Peyer's patch (tissue), 4 donors: ENCODE measurements around the gene SH2D7. TPM values are rescaled to one million over a fixed set of nuclear protein-coding genes. Genes with fewer than 3 reads are reported as not detected.

ENCODE experiments used
- DNase-seq, 3 donors: peaks; one replicate each; pipeline ENCODE4 v3.0.0-alpha.2; 2017 to 2019
- H3K27ac ChIP-seq, 4 donors: fragments of 200-600 bp; sonication (generic); one replicate each; pipeline ENCODE4 v1.5.1; 2016 to 2019
- H3K27me3 ChIP-seq, 2 donors: fragments of 200-600 bp; sonication (generic); one replicate each; pipeline ENCODE4 v1.5.1; 2019
- H3K36me3 ChIP-seq, 3 donors: fragments of 200-600 bp; sonication (generic); one replicate each; pipeline ENCODE4 v1.5.1; 2016 to 2019
- H3K4me1 ChIP-seq, 4 donors: fragments of 200-600 bp; sonication (generic); one replicate each; pipeline ENCODE4 v1.5.1; 2016 to 2019
- H3K4me3 ChIP-seq, 4 donors: fragments of 200-600 bp; sonication (generic); 1 replicate in 3 of 4; 2 replicates in 1 of 4; pipeline ENCODE4 v1.5.1; 2016 to 2019; ENCODE audit warnings: mild to moderate bottlenecking in 1 of 4
- H3K9me3 ChIP-seq, 4 donors: fragments of 200-600 bp; sonication (generic); one replicate each; pipeline ENCODE4 v1.5.1; 2016 to 2019; ENCODE audit warnings: mild to moderate bottlenecking in 1 of 4
- POLR2A ChIP-seq, 2 donors: fragments of 450-650 bp; IDR thresholded peaks; one replicate each; pipeline ENCODE4 v1.5.1; 2017; ENCODE audit warnings: antibody characterized with exemption in 2 of 2, mild to moderate bottlenecking in 2 of 2, moderate library complexity in 2 of 2
- total RNA-seq, 4 donors: library from RNA; depleted of rRNA; stranded (reverse); fragments of >200 nt; gene quantifications; one replicate each; pipeline ENCODE4 v1.1.0, GENCODE V29; 2016
- TF ChIP-seq, protein P1 (sequence below), 6 experiments: fragments of 450-650 bp in 4 of 6; fragments of 200-600 bp in 2 of 6; sonication (generic) in 1 of 6; IDR thresholded peaks; one replicate each; pipeline ENCODE4 v1.5.1; 2017 to 2019; ENCODE audit warnings: antibody characterized with exemption in 6 of 6, mild to moderate bottlenecking in 3 of 6, moderate library complexity in 1 of 6

The SH2D7 gene
- total RNA-seq, 4 donors from 2014 or later = 3.3 to 7.7 (median 4.6) TPM

GRCh38 chr15:78082106-78082742, 10.1 kb upstream of the SH2D7 start:
- H3K4me1 ChIP-seq = peaks cover 0 to 28% (median 1%) of the 10 kb centered on the region in 4 donors
- peak in 2 of 3 donors; percentile 46 for DNase-seq
- H3K27ac ChIP-seq = peak overlapping the region; percentile 17 to 46 (median 28)
- H3K36me3 ChIP-seq = no peaks in the 10 kb centered on the region
- H3K9me3 ChIP-seq = no peaks in the 10 kb centered on the region
- no peak for TF ChIP-seq POLR2A (IDR thresholded peaks at IDR 0.05)
- TF ChIP-seq, protein P1, sequence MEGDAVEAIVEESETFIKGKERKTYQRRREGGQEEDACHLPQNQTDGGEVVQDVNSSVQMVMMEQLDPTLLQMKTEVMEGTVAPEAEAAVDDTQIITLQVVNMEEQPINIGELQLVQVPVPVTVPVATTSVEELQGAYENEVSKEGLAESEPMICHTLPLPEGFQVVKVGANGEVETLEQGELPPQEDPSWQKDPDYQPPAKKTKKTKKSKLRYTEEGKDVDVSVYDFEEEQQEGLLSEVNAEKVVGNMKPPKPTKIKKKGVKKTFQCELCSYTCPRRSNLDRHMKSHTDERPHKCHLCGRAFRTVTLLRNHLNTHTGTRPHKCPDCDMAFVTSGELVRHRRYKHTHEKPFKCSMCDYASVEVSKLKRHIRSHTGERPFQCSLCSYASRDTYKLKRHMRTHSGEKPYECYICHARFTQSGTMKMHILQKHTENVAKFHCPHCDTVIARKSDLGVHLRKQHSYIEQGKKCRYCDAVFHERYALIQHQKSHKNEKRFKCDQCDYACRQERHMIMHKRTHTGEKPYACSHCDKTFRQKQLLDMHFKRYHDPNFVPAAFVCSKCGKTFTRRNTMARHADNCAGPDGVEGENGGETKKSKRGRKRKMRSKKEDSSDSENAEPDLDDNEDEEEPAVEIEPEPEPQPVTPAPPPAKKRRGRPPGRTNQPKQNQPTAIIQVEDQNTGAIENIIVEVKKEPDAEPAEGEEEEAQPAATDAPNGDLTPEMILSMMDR (IDR thresholded peaks at IDR 0.05) = no peak
- no peak overlapping the region for H3K4me3 ChIP-seq
- H3K27me3 ChIP-seq = no peaks in the 10 kb centered on the region

DNA sequence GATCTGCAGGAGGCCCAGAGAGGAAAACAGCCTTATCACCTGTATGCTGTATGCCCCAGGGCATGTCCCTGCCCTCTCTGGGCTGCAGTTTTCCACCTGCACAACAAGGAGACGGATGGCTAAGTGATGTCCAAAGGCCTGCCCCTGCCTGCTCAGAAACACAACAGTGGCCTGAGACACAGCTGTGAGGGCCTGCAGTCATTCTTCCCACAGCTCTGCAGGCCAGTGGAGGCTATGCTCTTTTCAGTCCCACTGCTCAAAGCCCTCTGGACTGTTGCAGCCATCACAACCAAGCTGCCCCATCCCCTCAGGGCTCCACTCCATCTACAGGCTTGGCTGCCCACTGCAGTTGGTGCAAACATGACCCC, 9.6 kb upstream of the SH2D7 start:
- Histone ChIP-seq H3K9me3 (no peaks in the 10 kb centered on the region), H3K4me3 (no peak overlapping the region), H3K4me1 (peaks cover 0 to 27% (median under 1%) of the 10 kb centered on the region in 4 donors), H3K27ac (peak overlapping the region in 3 of 4 donors; percentile 17 to 46 (median 38)), H3K36me3 (no peaks in the 10 kb centered on the region), H3K27me3 (no peaks in the 10 kb centered on the region)
- no peak for TF ChIP-seq POLR2A (IDR thresholded peaks at IDR 0.05)
- TF ChIP-seq, protein P1 (IDR thresholded peaks at IDR 0.05) = no peak
- peak in 1 of 3 donors; percentile 39 for DNase-seq

GRCh38 chr15:78083186-78083585, 9.2 kb upstream of the SH2D7 start:
- TF ChIP-seq, protein P1 (IDR thresholded peaks at IDR 0.05) = no peak
- TF ChIP-seq POLR2A (IDR thresholded peaks at IDR 0.05) = no peak
- no peaks in the 10 kb centered on the region for H3K27me3 ChIP-seq
- peak overlapping the region in 2 of 4 donors; percentile 38 to 46 for H3K27ac ChIP-seq
- H3K36me3 ChIP-seq = no peaks in the 10 kb centered on the region
- peaks cover 0 to 26% (median 0%) of the 10 kb centered on the region in 4 donors for H3K4me1 ChIP-seq
- H3K4me3 ChIP-seq = no peak overlapping the region
- no peaks in the 10 kb centered on the region for H3K9me3 ChIP-seq
- DNase-seq = peak in 2 of 3 donors; percentile 18 to 19

GRCh38 chr15:78083687-78084448, 8.5 kb upstream of the SH2D7 start:
- TF ChIP-seq, protein P1 (IDR thresholded peaks at IDR 0.05) = no peak
- no peak for TF ChIP-seq POLR2A (IDR thresholded peaks at IDR 0.05)
- Histone ChIP-seq H3K27me3 (no peaks in the 10 kb centered on the region), H3K4me1 (peaks cover 0 to 26% (median 0%) of the 10 kb centered on the region in 4 donors), H3K4me3 (no peak overlapping the region), H3K36me3 (no peaks in the 10 kb centered on the region), H3K27ac (peak overlapping the region in 1 of 4 donors; percentile 17), H3K9me3 (no peaks in the 10 kb centered on the region)
- peak in 2 of 3 donors; percentile 9 to 44 for DNase-seq

DNA sequence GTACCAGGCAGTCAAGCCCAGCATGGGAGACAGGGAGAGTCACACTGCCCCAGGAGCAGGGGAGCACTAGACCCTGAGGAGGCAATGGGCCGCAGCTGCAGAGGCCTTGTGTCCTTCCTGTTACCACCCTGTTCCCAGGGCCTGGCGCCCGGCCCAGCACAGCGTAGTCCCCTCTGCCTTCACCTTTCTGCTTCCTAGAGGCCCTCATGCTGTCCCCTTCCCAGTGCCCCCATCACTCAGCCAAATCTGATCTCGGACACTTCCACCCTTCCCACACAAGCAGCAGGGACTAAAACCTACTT, 8.0 kb upstream of the SH2D7 start:
- no peak overlapping the region for H3K4me3 ChIP-seq
- DNase-seq = peak in 2 of 3 donors; percentile 52 to 53
- H3K4me1 ChIP-seq = peaks cover 0 to 29% (median 0%) of the 10 kb centered on the region in 4 donors
- H3K27me3 ChIP-seq = no peaks in the 10 kb centered on the region
- H3K36me3 ChIP-seq = no peaks in the 10 kb centered on the region
- no peaks in the 10 kb centered on the region for H3K9me3 ChIP-seq
- no peak for TF ChIP-seq POLR2A (IDR thresholded peaks at IDR 0.05)
- TF ChIP-seq, protein P1 (IDR thresholded peaks at IDR 0.05) = no peak
- peak overlapping the region in 1 of 4 donors; percentile 17 for H3K27ac ChIP-seq
